Coronary artery (tissue), 2 donors: ENCODE measurements around the gene RGS6.
A peak's percentile ranks its signal among the peaks of the same experiment; 100 is the strongest.

Experiments
- DNase-seq: peaks from one replicate; pipeline ENCODE4 v3.0.0-alpha.2; 2017; ENCODE audit warnings: low spot score
- H3K27ac ChIP-seq, 2 donors: fragments of 200-600 bp; sonication (generic); one replicate each; pipeline ENCODE4 v1.5.1; 2016 to 2019
- H3K4me3 ChIP-seq: fragments of 200-600 bp; sonication (generic); 2 replicates; pipeline ENCODE4 v1.5.1; 2016; ENCODE audit warnings: mild to moderate bottlenecking, moderate library complexity
- TF ChIP-seq, protein P1 (sequence below): fragments of 200-600 bp; sonication (generic); IDR thresholded peaks from one replicate; pipeline ENCODE4 v1.5.1; 2019; ENCODE audit warnings: antibody characterized with exemption

Gene RGS6

GRCh38 chr14:72615451-72616121 lies 683.4 kb downstream of the RGS6 start:
- Histone ChIP-seq H3K4me3 (no peak overlapping the region), H3K27ac (peak overlapping the region in 1 of 2 donors; percentile 48)
- peak; percentile 71 for DNase-seq
- TF ChIP-seq, protein P1, sequence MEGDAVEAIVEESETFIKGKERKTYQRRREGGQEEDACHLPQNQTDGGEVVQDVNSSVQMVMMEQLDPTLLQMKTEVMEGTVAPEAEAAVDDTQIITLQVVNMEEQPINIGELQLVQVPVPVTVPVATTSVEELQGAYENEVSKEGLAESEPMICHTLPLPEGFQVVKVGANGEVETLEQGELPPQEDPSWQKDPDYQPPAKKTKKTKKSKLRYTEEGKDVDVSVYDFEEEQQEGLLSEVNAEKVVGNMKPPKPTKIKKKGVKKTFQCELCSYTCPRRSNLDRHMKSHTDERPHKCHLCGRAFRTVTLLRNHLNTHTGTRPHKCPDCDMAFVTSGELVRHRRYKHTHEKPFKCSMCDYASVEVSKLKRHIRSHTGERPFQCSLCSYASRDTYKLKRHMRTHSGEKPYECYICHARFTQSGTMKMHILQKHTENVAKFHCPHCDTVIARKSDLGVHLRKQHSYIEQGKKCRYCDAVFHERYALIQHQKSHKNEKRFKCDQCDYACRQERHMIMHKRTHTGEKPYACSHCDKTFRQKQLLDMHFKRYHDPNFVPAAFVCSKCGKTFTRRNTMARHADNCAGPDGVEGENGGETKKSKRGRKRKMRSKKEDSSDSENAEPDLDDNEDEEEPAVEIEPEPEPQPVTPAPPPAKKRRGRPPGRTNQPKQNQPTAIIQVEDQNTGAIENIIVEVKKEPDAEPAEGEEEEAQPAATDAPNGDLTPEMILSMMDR, result no peak
